ENCODE measurements around the gene TRIP10. TPM values are rescaled to one million over a fixed set of nuclear protein-coding genes. Genes with fewer than 3 reads are reported as not detected.
A peak's percentile ranks its signal among the peaks of the same experiment; 100 is the strongest.

The TRIP10 gene
- total RNA-seq, 1 donor from 2014 or later, result 40.7 TPM

- DNase-seq, result no peak
Observed at GRCh38 chr19:6729573-6730152, 9.8 kb upstream of the TRIP10 start.

- DNase-seq, result no peak
Observed at GRCh38 chr19:6730153-6730804, 9.2 kb upstream of the TRIP10 start.

- no peak for DNase-seq
Observed at GRCh38 chr19:6730941-6731670, 8.4 kb upstream of the TRIP10 start.

GRCh38 chr19:6731822-6732221, 7.7 kb upstream of the TRIP10 start:
- DNase-seq, result no peak

GRCh38 chr19:6732803-6733337, 6.6 kb upstream of the TRIP10 start:
- no peak for DNase-seq

GRCh38 chr19:6733338-6734095, 6.0 kb upstream of the TRIP10 start:
- DNase-seq, result no peak

- peak; percentile 82 for DNase-seq
Observed at GRCh38 chr19:6734096-6734696, 5.3 kb upstream of the TRIP10 start.

GRCh38 chr19:6735181-6735911, 4.1 kb upstream of the TRIP10 start:
- DNase-seq, result peak; percentile 72

- DNase-seq, result peak; percentile 91
Observed at GRCh38 chr19:6736169-6736916, 3.1 kb upstream of the TRIP10 start.

GRCh38 chr19:6736917-6737283, 2.6 kb upstream of the TRIP10 start:
- no peak for DNase-seq

- DNase-seq, result peak; percentile 100
Observed at GRCh38 chr19:6737284-6737872, 2.1 kb upstream of the TRIP10 start, which contains the start of gene GPR108. TSS of gene GPR108 (minus strand) at chr19:6737580. CDS start at chr19:6737576, 4 bp downstream.

- peak; percentile 87 for DNase-seq
Observed at GRCh38 chr19:6737873-6738786, 1.4 kb upstream of the TRIP10 start.

GRCh38 chr19:6738787-6739389, 592 bp upstream of the TRIP10 start:
- DNase-seq, result peak; percentile 44

- peak; percentile 40 for DNase-seq
Observed at GRCh38 chr19:6739883-6740588, 556 bp downstream of the TRIP10 start.

GRCh38 chr19:6740589-6741343, 1.3 kb downstream of the TRIP10 start:
- peak; percentile 49 for DNase-seq

- no peak for DNase-seq
Observed at GRCh38 chr19:6743066-6743465, 3.6 kb downstream of the TRIP10 start.

GRCh38 chr19:6743714-6744380, 4.4 kb downstream of the TRIP10 start:
- no peak for DNase-seq

Data from dermis blood vessel endothelial cell (primary cell).